Bronchial epithelial cell (primary cell): ENCODE results near the gene LRMDA. TPM values are rescaled to one million over a fixed set of nuclear protein-coding genes. Genes with fewer than 3 reads are reported as not detected.
A peak's percentile ranks its signal among the peaks of the same experiment; 100 is the strongest.

ENCODE experiments used
- DNase-seq: peaks from one replicate; pipeline ENCODE4 v3.0.0-alpha.2; 2010; ENCODE audit warnings: low read depth
- FAIRE-seq: peaks from 2 replicates; lab custom pipeline; 2011; peaks lifted over from hg19 to GRCh38; lab: Jason Lieb, UNC
- H3K27me3 ChIP-seq: 2 replicates; pipeline ENCODE4 v1.5.1; 2011; ENCODE audit warnings: low read length; ENCODE audit not compliant: control insufficient read depth, insufficient read depth
- H3K36me3 ChIP-seq: 2 replicates; pipeline ENCODE4 v1.5.1; 2011; ENCODE audit warnings: low read length; ENCODE audit not compliant: control insufficient read depth, insufficient read depth
- H3K4me3 ChIP-seq: 2 replicates; pipeline ENCODE4 v1.5.1; 2011; ENCODE audit warnings: mild to moderate bottlenecking, low read depth, low read length, control low read depth
- total RNA-seq: library from RNA; depleted of rRNA; stranded (reverse); fragments of >200 nt; gene quantifications from 2 replicates; pipeline ENCODE4 v1.2.1, GENCODE V29; 2014
- TF ChIP-seq, protein P1 (sequence below): IDR thresholded peaks from 2 replicates; pipeline ENCODE4 v1.5.1; 2011; ENCODE audit warnings: mild to moderate bottlenecking, moderate library complexity, low read length, control low read depth, inconsistent platforms; ENCODE audit not compliant: insufficient read depth, severe bottlenecking

LRMDA gene
- total RNA-seq, 1 donor from 2014 or later: 1.6 TPM

DNA sequence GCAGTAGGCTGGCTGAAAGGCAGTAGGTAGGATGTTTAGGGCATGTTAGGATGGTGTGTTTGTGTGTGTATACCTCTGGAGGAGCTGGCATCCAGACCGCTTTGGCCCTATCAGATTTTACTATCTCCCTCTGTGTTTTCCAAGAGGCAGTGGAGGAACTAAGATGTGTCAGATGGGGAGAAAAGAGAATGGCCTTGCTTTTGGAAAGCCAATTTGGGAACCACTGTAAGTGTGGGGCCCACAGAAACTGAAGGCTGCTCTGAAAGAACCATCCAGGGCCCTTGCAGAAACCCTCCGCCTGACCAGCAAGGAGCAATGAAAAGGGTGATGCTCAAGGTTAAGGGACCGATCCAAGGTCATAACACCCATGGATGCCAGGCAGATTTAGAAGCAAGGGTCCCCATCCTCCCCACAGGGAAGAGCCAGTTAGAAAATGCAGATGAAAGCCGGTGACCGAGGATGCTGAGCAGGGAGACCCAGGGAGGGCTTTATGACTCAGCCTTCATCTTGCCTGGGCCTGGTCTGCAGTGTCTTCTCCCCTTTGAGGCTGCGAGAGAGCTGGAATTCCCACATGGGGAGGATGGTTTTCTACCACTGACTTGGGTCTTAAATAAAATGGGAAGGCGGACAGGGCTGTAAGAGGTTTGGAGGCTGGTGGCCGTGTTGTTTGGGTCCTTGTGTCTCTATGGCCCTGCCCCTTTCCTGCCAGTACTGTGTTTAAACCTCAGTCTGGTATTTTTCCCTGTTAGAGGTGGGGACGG is 275.8 kb downstream of the LRMDA start:
- no peak for FAIRE-seq
- DNase-seq: no peak
- Histone ChIP-seq H3K4me3 (no peak overlapping the region), H3K27me3 (no peaks in the 10 kb centered on the region), H3K36me3 (no peaks in the 10 kb centered on the region)
- TF ChIP-seq, protein P1, sequence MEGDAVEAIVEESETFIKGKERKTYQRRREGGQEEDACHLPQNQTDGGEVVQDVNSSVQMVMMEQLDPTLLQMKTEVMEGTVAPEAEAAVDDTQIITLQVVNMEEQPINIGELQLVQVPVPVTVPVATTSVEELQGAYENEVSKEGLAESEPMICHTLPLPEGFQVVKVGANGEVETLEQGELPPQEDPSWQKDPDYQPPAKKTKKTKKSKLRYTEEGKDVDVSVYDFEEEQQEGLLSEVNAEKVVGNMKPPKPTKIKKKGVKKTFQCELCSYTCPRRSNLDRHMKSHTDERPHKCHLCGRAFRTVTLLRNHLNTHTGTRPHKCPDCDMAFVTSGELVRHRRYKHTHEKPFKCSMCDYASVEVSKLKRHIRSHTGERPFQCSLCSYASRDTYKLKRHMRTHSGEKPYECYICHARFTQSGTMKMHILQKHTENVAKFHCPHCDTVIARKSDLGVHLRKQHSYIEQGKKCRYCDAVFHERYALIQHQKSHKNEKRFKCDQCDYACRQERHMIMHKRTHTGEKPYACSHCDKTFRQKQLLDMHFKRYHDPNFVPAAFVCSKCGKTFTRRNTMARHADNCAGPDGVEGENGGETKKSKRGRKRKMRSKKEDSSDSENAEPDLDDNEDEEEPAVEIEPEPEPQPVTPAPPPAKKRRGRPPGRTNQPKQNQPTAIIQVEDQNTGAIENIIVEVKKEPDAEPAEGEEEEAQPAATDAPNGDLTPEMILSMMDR: no peak

DNA sequence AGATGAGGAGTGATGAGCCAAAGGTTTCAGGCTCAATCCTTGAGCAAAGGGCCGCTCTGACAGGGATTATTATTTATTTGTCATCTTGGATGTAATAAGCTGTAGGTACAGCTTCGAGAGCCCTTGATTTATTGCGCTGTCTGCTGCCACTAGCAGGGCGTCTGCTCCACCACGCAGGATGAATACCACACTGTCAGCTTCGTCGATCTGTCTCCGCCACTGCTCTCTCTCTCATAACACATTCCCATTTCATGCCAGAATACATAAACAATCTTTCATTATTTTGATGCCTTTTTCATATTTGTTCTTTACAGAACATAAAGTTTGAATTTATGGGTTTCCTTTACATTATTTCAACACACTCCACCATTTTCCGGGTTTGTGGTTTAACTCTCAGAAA is 276.6 kb downstream of the LRMDA start:
- Histone ChIP-seq H3K4me3 (no peak overlapping the region), H3K27me3 (no peaks in the 10 kb centered on the region), H3K36me3 (no peaks in the 10 kb centered on the region)
- DNase-seq (no peak), FAIRE-seq (no peak)
- TF ChIP-seq, protein P1: no peak

DNA sequence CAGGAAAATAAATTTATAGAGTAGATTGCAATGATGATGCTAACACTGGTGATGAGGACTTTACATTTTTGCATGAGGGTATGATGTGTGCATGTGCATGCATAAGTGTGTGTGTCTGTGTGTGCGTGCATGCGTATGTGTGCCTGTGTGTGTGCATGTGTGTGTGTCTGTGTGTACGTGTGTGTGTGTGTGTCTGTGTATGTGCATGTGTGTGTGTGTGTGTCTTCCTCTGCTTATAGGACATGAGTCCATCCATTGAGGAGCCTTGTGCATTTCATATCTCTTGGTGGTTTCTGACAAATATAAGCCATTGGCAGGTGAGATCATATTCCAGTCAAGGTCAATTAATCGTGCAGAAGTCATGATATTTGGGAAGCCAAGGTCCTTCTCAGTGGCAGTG is 277.8 kb downstream of the LRMDA start:
- peak; percentile 94 for FAIRE-seq
- Histone ChIP-seq H3K4me3 (no peak overlapping the region), H3K27me3 (no peaks in the 10 kb centered on the region), H3K36me3 (no peaks in the 10 kb centered on the region)
- DNase-seq: no peak
- TF ChIP-seq, protein P1: no peak

GRCh38 chr10:75709811-75710210 is 278.4 kb downstream of the LRMDA start:
- no peak for DNase-seq
- TF ChIP-seq, protein P1: no peak
- Histone ChIP-seq H3K4me3 (no peak overlapping the region), H3K27me3 (no peaks in the 10 kb centered on the region), H3K36me3 (no peaks in the 10 kb centered on the region)
- no peak for FAIRE-seq

DNA sequence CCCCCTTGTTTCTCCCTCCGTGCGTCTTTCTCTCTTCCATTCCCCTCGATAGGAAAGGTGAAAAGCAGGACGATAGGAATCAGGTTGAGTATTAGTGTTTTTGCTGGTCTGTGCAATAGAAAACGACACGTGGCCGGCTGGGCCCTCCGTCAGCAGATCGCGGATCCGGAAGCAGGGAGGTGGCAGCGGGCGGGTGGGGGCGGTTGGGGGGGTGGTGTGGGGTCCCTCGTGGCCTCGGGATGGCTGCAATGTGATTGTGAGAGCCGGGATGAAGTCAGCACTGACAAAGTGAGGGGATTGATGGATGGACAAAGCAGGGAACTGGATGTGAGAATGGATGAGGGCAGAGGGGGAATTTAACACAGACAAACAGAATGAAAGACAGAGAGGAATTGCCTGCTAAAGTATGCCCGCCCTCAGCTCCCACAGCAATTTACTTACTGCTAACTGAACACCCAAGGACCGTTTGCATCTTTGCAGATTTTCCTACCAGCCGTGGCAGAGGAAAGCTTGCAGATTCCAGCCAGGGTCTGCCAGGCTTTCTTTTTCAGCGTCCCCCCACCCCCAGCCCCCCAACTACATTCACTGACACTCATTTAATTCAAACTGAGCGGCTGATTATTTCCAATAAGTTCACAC is 280.9 kb downstream of the LRMDA start:
- DNase-seq (no peak), FAIRE-seq (no peak)
- Histone ChIP-seq H3K36me3 (no peaks in the 10 kb centered on the region), H3K4me3 (no peak overlapping the region), H3K27me3 (peaks cover 1% of the 10 kb centered on the region)
- TF ChIP-seq, protein P1: no peak

GRCh38 chr10:75716506-75716905 is 285.1 kb downstream of the LRMDA start:
- H3K36me3 ChIP-seq: no peaks in the 10 kb centered on the region

More at GRCh38 chr10:75716506-75716905, 285.1 kb downstream of the LRMDA start:
- no peak for DNase-seq
- H3K27me3 ChIP-seq: peaks cover 1% of the 10 kb centered on the region
- TF ChIP-seq, protein P1: no peak
- FAIRE-seq: no peak
- no peak overlapping the region for H3K4me3 ChIP-seq
